ENCODE measurements around the gene RPL9.

GRCh38 chr4:39452860-39453587 is 5.7 kb downstream of the RPL9 start:
- TF ChIP-seq ZNF565 (CRISPR knock-in tag; conservative IDR thresholded peaks at IDR 0.05; ENCODE audit: low read depth) (no peak), TOX (CRISPR knock-in tag; IDR thresholded peaks at IDR 0.05; ENCODE audit: borderline replicate concordance) (no peak), ZFP30 (CRISPR knock-in tag; IDR thresholded peaks at IDR 0.05) (no peak), CREB5 (CRISPR knock-in tag; IDR thresholded peaks at IDR 0.05; ENCODE audit: low read depth) (no peak), ARNTL (CRISPR knock-in tag; IDR thresholded peaks at IDR 0.05; ENCODE audit: borderline replicate concordance, low read depth) (no peak), RARB (CRISPR knock-in tag; IDR thresholded peaks at IDR 0.05) (no peak), ZNF8 (CRISPR knock-in tag; IDR thresholded peaks at IDR 0.05) (no peak)

Data from SK-N-SH treated with all-trans-retinoic acid at 6 μM for 48 hours (cell line).